ENCODE measurements around the gene MGAM2.

GRCh38 chr7:142172932-142173331, 61.4 kb downstream of the MGAM2 start:
- TF ChIP-seq CTCF (conservative IDR thresholded peaks at IDR 0.05; ENCODE audit: low read depth, low read length): no peak
- TF ChIP-seq FOS (IDR thresholded peaks at IDR 0.05; ENCODE audit: low read depth, low read length): no peak
- no peak for TF ChIP-seq BHLHE40 (IDR thresholded peaks at IDR 0.05; ENCODE audit: low read depth, low read length)
- no peak for TF ChIP-seq RAD21 (IDR thresholded peaks at IDR 0.05; ENCODE audit: low read length)
- TF ChIP-seq POLR2A (IDR thresholded peaks at IDR 0.05; ENCODE audit: low read depth, low read length): no peak
- no peak for TF ChIP-seq SMC3 (IDR thresholded peaks at IDR 0.05; ENCODE audit: low read depth, low read length)
- no peak for TF ChIP-seq RFX5 (IDR thresholded peaks at IDR 0.05; ENCODE audit: low read depth, low read length)
- TF ChIP-seq ELK1 (IDR thresholded peaks at IDR 0.05; ENCODE audit: borderline replicate concordance, low read depth, low read length): no peak
- TF ChIP-seq CHD1 (IDR thresholded peaks at IDR 0.05; ENCODE audit: low read depth, low read length): no peak
- TF ChIP-seq CEBPB (IDR thresholded peaks at IDR 0.05; ENCODE audit: low read depth, low read length): no peak

Data from IMR-90 (cell line).